GM04504 (cell line): ENCODE measurements around the gene MDGA2.

Experiments
- DNase-seq: peaks from one replicate; pipeline ENCODE4 v3.0.0-alpha.2; 2012; ENCODE audit warnings: low read depth

MDGA2 gene

GRCh38 chr14:47485421-47485820, 190.0 kb downstream of the MDGA2 start:
- DNase-seq, result no peak

- no peak for DNase-seq
These were observed 192.0 kb downstream of the MDGA2 start for GRCh38 chr14:47483449-47483848.

- DNase-seq, result no peak
These were observed 204.3 kb downstream of the MDGA2 start for GRCh38 chr14:47471075-47471474.

- DNase-seq, result no peak
These were observed 208.5 kb downstream of the MDGA2 start for GRCh38 chr14:47466916-47467315.

GRCh38 chr14:47454025-47454424, 221.4 kb downstream of the MDGA2 start:
- no peak for DNase-seq

- no peak for DNase-seq
These were observed 228.3 kb downstream of the MDGA2 start for GRCh38 chr14:47447076-47447475.

GRCh38 chr14:47442211-47442610, 233.2 kb downstream of the MDGA2 start:
- DNase-seq, result no peak

GRCh38 chr14:47439953-47440352, 235.5 kb downstream of the MDGA2 start:
- no peak for DNase-seq

- DNase-seq, result no peak
These were observed 236.7 kb downstream of the MDGA2 start for GRCh38 chr14:47438650-47439140.

- no peak for DNase-seq
These were observed 240.0 kb downstream of the MDGA2 start for GRCh38 chr14:47435331-47435965.

- no peak for DNase-seq
These were observed 247.8 kb downstream of the MDGA2 start for GRCh38 chr14:47427629-47428028.

- DNase-seq, result no peak
These were observed 250.1 kb downstream of the MDGA2 start for GRCh38 chr14:47425302-47425701.

GRCh38 chr14:47422191-47422590, 253.2 kb downstream of the MDGA2 start:
- no peak for DNase-seq

- no peak for DNase-seq
These were observed 263.9 kb downstream of the MDGA2 start for GRCh38 chr14:47411523-47411922.

- no peak for DNase-seq
These were observed 283.1 kb downstream of the MDGA2 start for GRCh38 chr14:47392326-47392725.

- no peak for DNase-seq
These were observed 284.4 kb downstream of the MDGA2 start for GRCh38 chr14:47390831-47391504.

GRCh38 chr14:47389535-47389934, 285.9 kb downstream of the MDGA2 start:
- no peak for DNase-seq

- no peak for DNase-seq
These were observed 309.4 kb downstream of the MDGA2 start for GRCh38 chr14:47366006-47366405.

- no peak for DNase-seq
These were observed 310.2 kb downstream of the MDGA2 start for GRCh38 chr14:47365233-47365632.

- DNase-seq, result no peak
These were observed 322.2 kb downstream of the MDGA2 start for GRCh38 chr14:47353186-47353585.

GRCh38 chr14:47346849-47347248, 328.6 kb downstream of the MDGA2 start:
- no peak for DNase-seq

GRCh38 chr14:47345016-47345415, 330.4 kb downstream of the MDGA2 start:
- no peak for DNase-seq

- DNase-seq, result no peak
These were observed 342.5 kb downstream of the MDGA2 start for GRCh38 chr14:47332939-47333338.

GRCh38 chr14:47332106-47332505, 343.3 kb downstream of the MDGA2 start:
- DNase-seq, result no peak
